K562 (cell line): ENCODE measurements around the gene COLEC12. TPM values are rescaled to one million over a fixed set of nuclear protein-coding genes. Genes with fewer than 3 reads are reported as not detected.

Experiments used
- CREB1 ChIP-seq, 2 experiments: sonication (generic) in 1 of 2; formaldehyde crosslinking in 1 of 2; IDR thresholded peaks; 2 replicates each; pipeline versions ENCODE4 v1.6.1 to v1.8.0; 2012 to 2022; ENCODE audit warnings: inconsistent platforms in 1 of 2, mild to moderate bottlenecking in 1 of 2, missing genetic modification reagents in 1 of 2, moderate library complexity in 1 of 2
- CUX1 ChIP-seq: fragments of 200-800 bp; sonication (Bioruptor generic); IDR thresholded peaks from 2 replicates; pipeline ENCODE4 v1.6.1; 2016; ENCODE audit warnings: missing genetic modification characterization, missing compliant biosample characterization
- JUND ChIP-seq, 2 experiments: IDR thresholded peaks; 2 replicates in 1 of 2; 3 replicates in 1 of 2; pipeline ENCODE4 v1.6.1; 2011; ENCODE audit warnings: borderline replicate concordance in 2 of 2, low read depth in 2 of 2, low read length in 2 of 2, improper control_type of control experiment in 1 of 2, missing biosample characterization in 1 of 2, missing genetic modification characterization in 1 of 2, missing genetic modification reagents in 1 of 2
- MGA ChIP-seq: fragments of 450-650 bp; IDR thresholded peaks from 2 replicates; pipeline ENCODE4 v1.6.1; 2016; ENCODE audit warnings: mild to moderate bottlenecking, moderate library complexity
- TARDBP ChIP-seq: fragments of 450-650 bp; IDR thresholded peaks from 2 replicates; pipeline ENCODE4 v1.6.1; 2016
- polyA plus RNA-seq, 8 experiments: library from polyadenylated mRNA; depleted of rRNA in 4 of 8; stranded (reverse) in 5 of 8; unstranded in 3 of 8; fragments of >200 nt; fragmentation: Nextera tagmentation in 2 of 8; fragmentation: Illumina TruSeq in 1 of 8; extraction: Ambion mirVana in 2 of 8; extraction: Trizol in 1 of 8; gene quantifications; 2 replicates each; pipeline versions ENCODE4 v1.2.1 to v1.2.3, GENCODE V29; 2011 to 2014; ENCODE audit warnings: inconsistent platforms in 1 of 8, missing spikeins in 1 of 8
- total RNA-seq, 7 experiments: library from RNA; depleted of rRNA in 6 of 7; stranded (reverse); fragments of >200 nt in 6 of 7; fragmentation: Illumina TruSeq in 2 of 7; extraction: Trizol in 2 of 7; gene quantifications; 2 replicates each; pipeline versions ENCODE4 v1.2.1 to v1.2.3, GENCODE V29; 2011 to 2021; ENCODE audit warnings: low replicate concordance in 1 of 7
- TF ChIP-seq, protein P1 (sequence below), 2 experiments: fragments of 450-650 bp in 1 of 2; sonication (generic) in 1 of 2; formaldehyde crosslinking in 1 of 2; IDR thresholded peaks in 1 of 2; conservative IDR thresholded peaks in 1 of 2; 2 replicates each; pipeline versions ENCODE4 v1.6.1 to v1.8.1; 2016 to 2023; ENCODE audit warnings: mild to moderate bottlenecking in 2 of 2, moderate library complexity in 2 of 2, inconsistent platforms in 1 of 2, missing genetic modification reagents in 1 of 2

The COLEC12 gene
- total and polyA plus RNA-seq, 9 of the 15 experiments (the other 6 are each of a cell fraction or from before 2014, with no cell fraction given), result 0.04 TPM; not detected in 8

GRCh38 chr18:395456-396250 lies 104.8 kb downstream of the COLEC12 start (continued):
- TF ChIP-seq MGA (peak; percentile 41; the same call in 1 of the 2 replicates), TARDBP (no peak), CUX1 (CRISPR knock-in tag) (no peak), JUND (IDR thresholded peaks at IDR 0.05; ENCODE audit: borderline replicate concordance, low read depth, low read length) (peak; percentile 51; the same call in 1 of the 2 replicates), JUND (tag; IDR thresholded peaks at IDR 0.05; ENCODE audit: borderline replicate concordance, low read depth, low read length) (0 out of 3 replicates have a peak, but pooled peaks have one; percentile 51), CREB1 (IDR thresholded peaks at IDR 0.05) (no peak), CREB1 (CRISPR knock-in tag; IDR thresholded peaks at IDR 0.05) (peak; percentile 25; the same call in 1 of the 2 replicates)
- TF ChIP-seq, protein P1, sequence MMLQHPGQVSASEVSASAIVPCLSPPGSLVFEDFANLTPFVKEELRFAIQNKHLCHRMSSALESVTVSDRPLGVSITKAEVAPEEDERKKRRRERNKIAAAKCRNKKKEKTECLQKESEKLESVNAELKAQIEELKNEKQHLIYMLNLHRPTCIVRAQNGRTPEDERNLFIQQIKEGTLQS (IDR thresholded peaks at IDR 0.05), result peak; percentile 17; the same call in 1 of the 2 replicates
- TF ChIP-seq, protein P1 (CRISPR knock-in tag; conservative IDR thresholded peaks at IDR 0.05), result no peak
